MM.1S (cell line): ENCODE measurements around the gene DNAJC18.

Experiments used
- DNase-seq: peaks from one replicate; pipeline ENCODE4 v3.0.0-alpha.2; 2015
- H2AFZ ChIP-seq: fragments of 300-600 bp; sonication (generic); 2 replicates; pipeline ENCODE4 v1.6.0; 2016; ENCODE audit warnings: antibody characterized with exemption, low read length
- H3F3A ChIP-seq: fragments of 300-600 bp; sonication (generic); 2 replicates; pipeline ENCODE4 v1.6.1; 2016; ENCODE audit warnings: mild to moderate bottlenecking, antibody characterized with exemption, low read length, moderate library complexity, mixed read lengths; ENCODE audit not compliant: insufficient read depth
- H3K27ac ChIP-seq: fragments of 300-600 bp; sonication (generic); 2 replicates; pipeline ENCODE4 v1.5.1; 2016; ENCODE audit warnings: mild to moderate bottlenecking, low read length
- H3K27me3 ChIP-seq: fragments of 300-600 bp; sonication (generic); replicated peaks from 2 replicates; pipeline ENCODE4 v1.6.0; 2016; ENCODE audit warnings: low read length; ENCODE audit not compliant: insufficient read depth
- H3K36me3 ChIP-seq: fragments of 300-600 bp; sonication (generic); replicated peaks from 2 replicates; pipeline ENCODE4 v1.6.1; 2016; ENCODE audit warnings: mild to moderate bottlenecking, low read length, mixed read lengths; ENCODE audit not compliant: insufficient read depth
- H3K4me1 ChIP-seq: fragments of 300-600 bp; sonication (generic); 2 replicates; pipeline ENCODE4 v1.6.1; 2016; ENCODE audit warnings: low read length, mixed read lengths
- H3K4me2 ChIP-seq: fragments of 300-600 bp; sonication (generic); 2 replicates; pipeline ENCODE4 v1.6.0; 2016; ENCODE audit warnings: low read depth, low read length
- H3K4me3 ChIP-seq: fragments of 300-600 bp; sonication (generic); 2 replicates; pipeline ENCODE4 v1.5.1; 2016; ENCODE audit warnings: low read length, mixed read lengths
- H3K79me2 ChIP-seq: fragments of 300-600 bp; sonication (generic); 2 replicates; pipeline ENCODE4 v1.6.1; 2016; ENCODE audit warnings: mixed run types, low read length, mixed read lengths
- H3K9ac ChIP-seq: fragments of 300-600 bp; sonication (generic); 2 replicates; pipeline ENCODE4 v1.6.1; 2016; ENCODE audit warnings: low read length, mixed read lengths
- H3K9me2 ChIP-seq: fragments of 300-600 bp; sonication (generic); replicated peaks from 2 replicates; pipeline ENCODE4 v1.6.1; 2016; ENCODE audit warnings: mild to moderate bottlenecking, low read length, mixed read lengths; ENCODE audit not compliant: insufficient read depth
- H3K9me3 ChIP-seq: fragments of 300-600 bp; sonication (generic); replicated peaks from 2 replicates; pipeline ENCODE4 v1.6.1; 2016; ENCODE audit warnings: mild to moderate bottlenecking, low read length, mixed read lengths; ENCODE audit not compliant: insufficient read depth
- H4K20me1 ChIP-seq: fragments of 300-600 bp; sonication (generic); 2 replicates; pipeline ENCODE4 v1.6.1; 2016; ENCODE audit warnings: mild to moderate bottlenecking, low read length, moderate library complexity, mixed read lengths; ENCODE audit not compliant: insufficient read depth
- CTCF ChIP-seq: fragments of 300-600 bp; sonication (generic); IDR thresholded peaks from 2 replicates; pipeline ENCODE4 v1.5.1; 2016; ENCODE audit warnings: antibody characterized with exemption, low read length, mixed read lengths
- EZH2 ChIP-seq: fragments of 300-600 bp; sonication (generic); optimal IDR thresholded peaks from 2 replicates; pipeline ENCODE3; 2017; ENCODE audit warnings: low read depth, mild to moderate bottlenecking, antibody characterized with exemption, low read length, mixed read lengths
- EZH2phosphoT487 ChIP-seq: fragments of 300-600 bp; sonication (generic); IDR thresholded peaks from 2 replicates; pipeline ENCODE4 v1.6.1; 2018; ENCODE audit warnings: antibody characterized with exemption, low read length

DNAJC18 gene

GRCh38 chr5:139418793-139419192 lies 20.5 kb downstream of the DNAJC18 start:
- peaks cover 43% of the 10 kb centered on the region for H3K4me1 ChIP-seq
- DNase-seq = no peak
- no peak overlapping the region for H3K27ac ChIP-seq
- no peaks in the 10 kb centered on the region for H3K27me3 ChIP-seq
- H3K4me3 ChIP-seq = no peak overlapping the region
- no peaks in the 10 kb centered on the region for H3K79me2 ChIP-seq
- no peak overlapping the region for H2AFZ ChIP-seq
- no peaks in the 10 kb centered on the region for H3K36me3 ChIP-seq
- TF ChIP-seq EZH2 (no peak), CTCF (no peak), EZH2phosphoT487 (no peak)
- no peaks in the 10 kb centered on the region for H3K9me2 ChIP-seq
- H3K9ac ChIP-seq = no peak overlapping the region
- peaks cover 26% of the 10 kb centered on the region for H3F3A ChIP-seq
- H3K9me3 ChIP-seq = no peaks in the 10 kb centered on the region
- H3K4me2 ChIP-seq = no peak overlapping the region
- no peaks in the 10 kb centered on the region for H4K20me1 ChIP-seq

GRCh38 chr5:139417214-139417613 lies 22.1 kb downstream of the DNAJC18 start:
- H3K9ac ChIP-seq = no peak overlapping the region
- H3K4me1 ChIP-seq = peaks cover 57% of the 10 kb centered on the region
- H2AFZ ChIP-seq = no peak overlapping the region
- no peaks in the 10 kb centered on the region for H3K79me2 ChIP-seq
- no peaks in the 10 kb centered on the region for H3K36me3 ChIP-seq
- TF ChIP-seq EZH2phosphoT487 = no peak
- no peak for TF ChIP-seq EZH2
- TF ChIP-seq CTCF = no peak
- no peaks in the 10 kb centered on the region for H3K9me2 ChIP-seq
- H3K4me3 ChIP-seq = no peak overlapping the region
- DNase-seq = no peak
- H3K27ac ChIP-seq = no peak overlapping the region
- H3K27me3 ChIP-seq = no peaks in the 10 kb centered on the region
- no peaks in the 10 kb centered on the region for H3K9me3 ChIP-seq
- no peak overlapping the region for H3K4me2 ChIP-seq
- H4K20me1 ChIP-seq = no peaks in the 10 kb centered on the region
- peaks cover 34% of the 10 kb centered on the region for H3F3A ChIP-seq

- H4K20me1 ChIP-seq = no peaks in the 10 kb centered on the region
- peaks cover 57% of the 10 kb centered on the region for H3K4me1 ChIP-seq
- H3K27me3 ChIP-seq = no peaks in the 10 kb centered on the region
- H3K27ac ChIP-seq = peak overlapping the region; percentile 95
- H3K9me3 ChIP-seq = no peaks in the 10 kb centered on the region
- TF ChIP-seq CTCF (no peak), EZH2phosphoT487 (no peak), EZH2 (no peak)
- DNase-seq = no peak
- no peaks in the 10 kb centered on the region for H3K9me2 ChIP-seq
- H3K4me2 ChIP-seq = no peak overlapping the region
- no peak overlapping the region for H3K4me3 ChIP-seq
- H3K36me3 ChIP-seq = no peaks in the 10 kb centered on the region
- H3K79me2 ChIP-seq = no peaks in the 10 kb centered on the region
- H2AFZ ChIP-seq = 0 out of 2 replicates have a peak overlapping the region, but pooled peaks have one; percentile 2
- no peak overlapping the region for H3K9ac ChIP-seq
- peaks cover 34% of the 10 kb centered on the region for H3F3A ChIP-seq
These were observed 22.7 kb downstream of the DNAJC18 start for GRCh38 chr5:139416651-139417050.
